HG02885 (cell line): ENCODE data around the gene REM2.

Experiments used
- ATAC-seq: cut with Tn5 transposase; IDR thresholded peaks from one replicate; pipeline ENCODE4 v1.9.1; 2021; ENCODE audit warnings: mild to moderate bottlenecking; ENCODE audit not compliant: unreplicated experiment, poor library complexity

REM2 gene, protein sequence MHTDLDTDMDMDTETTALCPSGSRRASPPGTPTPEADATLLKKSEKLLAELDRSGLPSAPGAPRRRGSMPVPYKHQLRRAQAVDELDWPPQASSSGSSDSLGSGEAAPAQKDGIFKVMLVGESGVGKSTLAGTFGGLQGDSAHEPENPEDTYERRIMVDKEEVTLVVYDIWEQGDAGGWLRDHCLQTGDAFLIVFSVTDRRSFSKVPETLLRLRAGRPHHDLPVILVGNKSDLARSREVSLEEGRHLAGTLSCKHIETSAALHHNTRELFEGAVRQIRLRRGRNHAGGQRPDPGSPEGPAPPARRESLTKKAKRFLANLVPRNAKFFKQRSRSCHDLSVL

DNA sequence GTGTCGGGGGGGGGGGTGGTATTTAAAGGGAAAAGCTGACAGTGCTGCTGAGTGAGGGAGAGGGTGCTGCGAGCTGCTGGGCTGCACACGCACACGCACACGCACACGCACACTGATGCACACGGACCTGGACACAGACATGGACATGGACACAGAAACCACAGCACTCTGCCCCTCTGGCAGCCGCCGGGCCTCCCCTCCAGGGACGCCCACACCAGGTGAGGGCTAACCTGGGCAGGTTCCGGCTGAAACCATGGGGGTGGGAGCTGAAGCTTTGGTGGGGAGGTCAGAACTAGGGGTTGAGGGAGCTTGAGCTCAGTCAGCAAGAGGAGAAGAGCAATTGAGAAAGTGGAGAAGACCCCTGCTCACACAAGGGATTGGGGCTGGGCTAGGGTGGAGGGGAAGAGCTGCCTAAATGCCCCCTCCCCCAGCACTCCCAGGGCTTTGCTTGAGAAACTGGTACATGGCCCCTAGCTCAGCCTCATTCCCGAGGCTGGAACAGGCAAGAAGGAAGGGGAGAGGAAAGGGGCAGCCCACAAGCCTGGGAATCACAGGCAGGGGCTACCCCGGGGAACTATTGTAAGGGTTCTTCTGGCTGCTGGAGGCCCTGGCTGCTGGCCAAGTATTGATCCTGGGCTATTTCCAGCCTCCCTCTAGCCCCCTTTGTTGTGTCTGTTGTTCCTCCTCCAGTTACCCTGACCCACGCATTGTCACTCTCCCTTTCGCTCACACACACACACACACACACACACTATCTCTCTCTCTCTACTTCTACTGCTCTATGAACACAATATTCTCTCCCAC, at the start of gene REM2:
TSS of gene REM2 (plus strand) at position 50 of the 804 bp plus-strand sequence. CDS start at position 116, 66 bp downstream.
- ATAC-seq, result no peak

DNA sequence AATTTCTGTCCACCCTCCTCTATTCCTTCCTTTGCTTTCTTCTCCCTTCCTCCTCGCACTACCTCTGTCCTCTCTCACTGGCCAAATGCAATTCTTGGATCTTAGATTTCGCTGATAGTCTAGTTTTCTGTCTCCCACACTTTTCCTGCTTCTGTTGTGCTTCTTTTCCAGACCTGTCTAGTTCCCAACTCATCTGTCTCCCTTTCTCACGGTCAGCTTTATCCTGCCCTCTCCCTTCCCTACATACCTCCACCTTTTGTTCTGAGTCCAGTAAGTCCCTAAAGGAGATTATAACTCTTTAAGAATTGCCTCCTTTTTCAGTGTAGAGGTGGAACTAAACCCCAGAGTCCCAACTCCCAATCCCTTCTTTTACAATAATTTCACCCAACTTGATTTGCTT, 47.5 kb upstream of the REM2 start:
- no peak for ATAC-seq

DNA sequence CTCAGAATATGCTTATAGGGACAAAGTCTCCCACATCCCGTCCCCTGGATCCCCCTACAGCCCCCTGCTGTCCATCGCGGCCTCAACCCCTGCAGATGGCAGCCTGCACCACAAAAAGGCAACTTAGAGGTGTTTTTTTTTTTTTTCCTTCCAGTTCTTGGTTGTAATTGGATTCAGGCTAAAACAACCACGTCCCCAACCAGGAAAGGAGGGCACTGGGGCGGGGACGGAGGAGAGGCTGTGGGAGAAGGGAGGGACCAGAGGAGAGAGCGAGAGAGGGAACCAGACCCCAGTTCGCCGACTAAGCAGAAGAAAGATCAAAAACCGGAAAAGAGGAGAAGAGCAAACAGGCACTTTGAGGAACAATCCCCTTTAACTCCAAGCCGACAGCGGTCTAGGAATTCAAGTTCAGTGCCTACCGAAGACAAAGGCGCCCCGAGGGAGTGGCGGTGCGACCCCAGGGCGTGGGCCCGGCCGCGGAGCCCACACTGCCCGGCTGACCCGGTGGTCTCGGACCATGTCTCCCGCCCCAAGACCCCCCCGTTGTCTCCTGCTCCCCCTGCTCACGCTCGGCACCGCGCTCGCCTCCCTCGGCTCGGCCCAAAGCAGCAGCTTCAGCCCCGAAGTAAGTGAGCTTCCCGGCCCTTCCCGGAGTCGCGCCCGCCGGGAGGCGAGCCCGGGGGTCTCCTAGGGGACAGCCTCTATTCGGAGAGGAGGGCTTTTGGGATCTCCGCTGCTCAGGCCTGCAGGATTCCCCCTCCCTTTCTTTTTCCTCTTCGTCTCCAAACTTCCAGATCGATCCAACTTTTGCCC, 46.5 kb upstream of the REM2 start, which contains the start of gene MMP14:
TSS of gene MMP14 (plus strand) at position 285 of the 813 bp plus-strand sequence. CDS start at position 518, 233 bp downstream.
- ATAC-seq, result no peak

DNA sequence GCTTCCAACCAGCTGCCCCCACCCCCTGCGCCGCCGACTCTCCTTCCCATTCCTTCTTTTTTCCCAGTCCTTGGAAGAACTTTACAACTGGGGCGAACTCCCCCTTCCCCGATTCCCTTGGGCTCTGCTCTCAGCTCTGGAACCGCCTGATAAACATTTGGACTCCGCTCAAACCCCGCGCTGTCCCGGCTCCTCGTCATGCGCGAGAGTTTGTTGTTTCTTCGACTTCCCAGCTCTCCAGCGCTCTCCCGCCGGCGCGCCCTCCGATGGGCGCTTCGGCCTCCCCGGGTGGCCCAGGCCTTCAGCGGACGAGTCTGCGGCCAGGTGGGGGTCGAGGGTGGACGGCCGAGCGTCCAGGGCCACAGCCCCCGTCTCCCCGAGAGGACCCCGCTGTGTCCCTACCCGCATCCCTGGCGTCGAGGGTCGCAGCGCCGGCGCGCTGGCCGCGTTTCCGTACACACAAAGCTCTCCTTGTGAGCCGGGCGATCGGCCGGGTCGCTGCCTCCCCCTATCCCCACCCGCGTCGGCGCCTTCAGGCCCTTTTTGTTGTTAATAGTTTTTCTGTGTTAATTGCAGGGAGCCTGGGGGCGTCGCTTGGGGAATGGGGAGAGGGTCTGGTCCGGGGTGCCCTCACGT, 45.8 kb upstream of the REM2 start:
- no peak for ATAC-seq

DNA sequence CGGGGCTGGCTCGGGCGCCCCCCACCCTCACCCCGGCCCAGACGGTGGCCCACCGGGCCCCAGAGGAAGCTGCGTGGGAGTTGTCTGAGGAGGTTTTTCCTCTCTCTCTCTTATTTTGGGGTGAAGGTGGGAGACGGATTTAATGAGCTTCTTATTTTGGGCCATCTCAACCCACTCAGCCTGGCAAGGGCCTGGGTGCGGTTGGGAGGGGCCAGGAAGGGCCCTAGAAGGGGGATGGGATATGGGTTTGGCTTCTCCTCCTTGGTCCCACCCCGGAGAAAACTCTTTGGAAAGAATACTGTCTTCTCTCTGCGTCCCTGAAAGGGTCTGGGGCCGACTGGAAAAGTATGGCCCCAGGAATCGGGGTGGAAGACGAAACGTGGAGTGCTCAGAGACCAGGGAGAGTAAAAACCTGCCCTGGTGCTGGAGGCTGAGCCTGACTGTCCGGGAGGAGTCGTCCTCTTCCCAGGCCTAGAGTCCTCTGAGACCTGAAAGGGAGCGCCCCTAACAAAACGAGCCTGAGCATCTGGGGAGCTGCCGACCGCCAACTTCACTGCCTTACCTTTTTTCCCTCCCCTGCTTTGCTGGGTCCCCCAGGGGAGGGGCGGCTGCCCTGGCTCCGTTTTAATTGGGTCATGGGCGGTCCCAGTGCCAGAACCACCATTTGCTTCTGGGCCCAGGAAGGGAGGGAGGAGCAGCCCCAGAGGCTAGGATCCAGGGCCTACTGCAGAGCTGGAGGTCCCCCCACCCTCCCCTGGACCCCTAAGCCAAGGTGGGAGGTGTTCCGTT, 45.1 kb upstream of the REM2 start:
- no peak for ATAC-seq

GRCh38 chr14:22838631-22839041, 44.4 kb upstream of the REM2 start:
- peak; percentile 57 for ATAC-seq

DNA sequence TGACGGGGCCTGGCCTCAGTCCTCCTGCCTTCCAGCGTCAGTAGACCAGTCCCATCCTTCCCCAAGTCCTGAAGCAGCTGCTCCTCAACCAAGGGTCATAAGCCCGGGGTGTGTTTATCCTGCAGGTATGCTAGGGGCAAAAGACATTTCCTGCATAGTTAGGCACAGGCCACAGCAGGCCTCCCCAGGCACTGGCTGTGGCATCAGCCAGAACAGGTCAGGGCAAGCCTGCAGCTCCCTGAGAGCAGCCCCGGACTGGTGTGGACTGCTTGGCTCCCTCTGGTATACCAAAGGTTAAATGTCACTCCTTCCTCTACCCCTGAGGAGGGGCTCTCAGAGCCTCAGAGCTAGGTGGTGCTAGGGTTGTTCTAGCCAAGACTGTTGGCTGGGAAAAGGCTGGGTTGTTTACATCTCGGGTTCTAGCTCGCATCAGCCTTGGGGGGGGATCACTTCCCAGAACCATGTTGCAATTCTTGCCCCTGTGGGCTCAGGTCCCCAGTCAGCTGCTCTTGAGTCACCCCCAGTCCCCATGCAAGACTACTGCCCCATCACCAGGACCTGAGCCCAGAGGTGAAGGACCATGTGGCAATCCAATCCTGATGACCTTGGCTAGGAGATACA, 43.8 kb upstream of the REM2 start:
- ATAC-seq, result no peak

DNA sequence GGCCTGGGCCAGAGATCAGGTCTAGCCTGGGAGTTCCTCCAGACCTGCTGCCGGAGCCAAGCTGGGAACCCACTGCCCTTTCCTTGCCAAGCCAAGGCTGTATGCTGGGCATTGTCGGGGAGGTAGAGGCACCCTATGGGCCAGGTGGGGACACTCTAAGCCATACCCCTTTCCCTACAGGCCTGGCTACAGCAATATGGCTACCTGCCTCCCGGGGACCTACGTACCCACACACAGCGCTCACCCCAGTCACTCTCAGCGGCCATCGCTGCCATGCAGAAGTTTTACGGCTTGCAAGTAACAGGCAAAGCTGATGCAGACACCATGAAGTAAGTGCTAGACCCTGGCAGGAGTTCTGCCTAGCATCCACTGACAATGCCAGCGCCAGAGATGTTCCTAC, 41.7 kb upstream of the REM2 start:
- ATAC-seq, result no peak

DNA sequence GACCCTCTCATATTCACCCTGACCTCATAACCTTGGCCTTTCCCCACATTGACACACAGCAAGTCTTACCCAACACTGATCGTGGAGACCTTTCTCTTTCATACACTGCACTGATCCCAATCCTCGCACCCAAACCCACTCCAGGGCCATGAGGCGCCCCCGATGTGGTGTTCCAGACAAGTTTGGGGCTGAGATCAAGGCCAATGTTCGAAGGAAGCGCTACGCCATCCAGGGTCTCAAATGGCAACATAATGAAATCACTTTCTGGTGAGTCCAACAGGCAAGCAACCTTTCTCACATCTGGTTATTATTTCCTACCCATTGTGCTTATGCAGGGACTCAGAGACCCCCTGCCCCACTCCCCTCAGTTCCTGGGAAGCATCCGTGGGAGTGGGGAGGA, 41.3 kb upstream of the REM2 start:
- no peak for ATAC-seq

- no peak for ATAC-seq
Measured at GRCh38 chr14:22842211-22843122, 40.6 kb upstream of the REM2 start.

- no peak for ATAC-seq
Measured at GRCh38 chr14:22843123-22843925, 39.7 kb upstream of the REM2 start.

- ATAC-seq, result no peak
Measured at GRCh38 chr14:22844221-22845102, 38.6 kb upstream of the REM2 start.

GRCh38 chr14:22845103-22845394, 38.0 kb upstream of the REM2 start:
- no peak for ATAC-seq

GRCh38 chr14:22845821-22846625, 37.0 kb upstream of the REM2 start:
- no peak for ATAC-seq

DNA sequence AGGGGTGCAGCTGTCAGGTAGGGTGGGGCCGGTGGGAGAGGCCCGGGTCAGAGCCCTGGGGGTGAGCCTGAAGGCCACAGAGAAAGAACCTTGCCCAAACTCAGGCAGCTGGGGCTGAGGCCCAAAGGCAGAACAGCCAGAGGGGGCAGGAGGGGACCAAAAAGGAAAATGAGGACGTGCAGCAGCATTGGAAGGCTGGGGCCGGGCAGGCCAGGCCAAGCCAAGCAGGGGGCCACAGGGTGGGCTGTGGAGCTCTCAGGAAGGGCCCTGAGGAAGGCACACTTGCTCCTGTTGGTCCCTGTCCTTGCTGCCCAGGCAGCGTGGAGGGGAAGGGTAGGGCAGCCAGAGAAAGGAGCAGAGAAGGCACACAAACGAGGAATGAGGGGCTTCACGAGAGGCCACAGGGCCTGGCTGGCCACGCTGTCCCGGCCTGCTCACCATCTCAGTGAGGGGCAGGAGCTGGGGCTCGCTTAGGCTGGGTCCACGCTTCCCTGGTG, 36.2 kb upstream of the REM2 start:
- ATAC-seq, result no peak
